Stimulated activated CD8-positive, alpha-beta memory T cell treated with anti-CD3 and anti-CD28 coated beads, Interleukin-2, amount 100 ng/mL, for 48 hours (primary cell): ENCODE results near the gene BTBD2.

Experiments used
- DNase-seq, 2 donors: peaks; one replicate each; pipeline ENCODE4 v3.0.0-alpha.2; 2020; ENCODE audit warnings: low read depth in 2 of 2

BTBD2 gene

GRCh38 chr19:2050991-2051772, 35.7 kb upstream of the BTBD2 start, which contains the start of gene MKNK2:
Gene MKNK2, minus strand, starts transcription at chr19:2051244. Its CDS starts 393 bp downstream, at chr19:2050851.
- DNase-seq, result peak; percentile 93 to 95

- DNase-seq, result no peak
These were observed 35.0 kb upstream of the BTBD2 start for GRCh38 chr19:2050349-2050990.

- DNase-seq, result no peak
These were observed 34.3 kb upstream of the BTBD2 start for GRCh38 chr19:2049741-2050348.

- DNase-seq, result no peak
These were observed 33.6 kb upstream of the BTBD2 start for GRCh38 chr19:2048959-2049740.

- no peak for DNase-seq
These were observed 32.8 kb upstream of the BTBD2 start for GRCh38 chr19:2048104-2048958.

- DNase-seq, result no peak
These were observed 32.1 kb upstream of the BTBD2 start for GRCh38 chr19:2047449-2048103.

- DNase-seq, result no peak
These were observed 31.5 kb upstream of the BTBD2 start for GRCh38 chr19:2047076-2047448.

- DNase-seq, result no peak
These were observed 30.8 kb upstream of the BTBD2 start for GRCh38 chr19:2046046-2046907.

- no peak for DNase-seq
These were observed 30.1 kb upstream of the BTBD2 start for GRCh38 chr19:2045501-2046045.

GRCh38 chr19:2044709-2045500, 29.4 kb upstream of the BTBD2 start:
- DNase-seq, result no peak

GRCh38 chr19:2043961-2044708, 28.6 kb upstream of the BTBD2 start:
- DNase-seq, result no peak

GRCh38 chr19:2043251-2043641, 27.7 kb upstream of the BTBD2 start:
- no peak for DNase-seq

GRCh38 chr19:2042485-2043250, 27.2 kb upstream of the BTBD2 start:
- DNase-seq, result no peak

- peak; percentile 99 to 100 for DNase-seq
These were observed 26.4 kb upstream of the BTBD2 start for GRCh38 chr19:2041683-2042484.

- DNase-seq, result no peak
These were observed 25.8 kb upstream of the BTBD2 start for GRCh38 chr19:2041433-2041682.

GRCh38 chr19:2040647-2041432, 25.3 kb upstream of the BTBD2 start:
- no peak for DNase-seq
